ENCODE measurements around the gene ZBTB24. TPM values are rescaled to one million over a fixed set of nuclear protein-coding genes. Genes with fewer than 3 reads are reported as not detected.

Gene ZBTB24
- total and polyA plus RNA-seq, 2 experiments from 2014 or later, result 3.3 to 7.6 TPM

DNA sequence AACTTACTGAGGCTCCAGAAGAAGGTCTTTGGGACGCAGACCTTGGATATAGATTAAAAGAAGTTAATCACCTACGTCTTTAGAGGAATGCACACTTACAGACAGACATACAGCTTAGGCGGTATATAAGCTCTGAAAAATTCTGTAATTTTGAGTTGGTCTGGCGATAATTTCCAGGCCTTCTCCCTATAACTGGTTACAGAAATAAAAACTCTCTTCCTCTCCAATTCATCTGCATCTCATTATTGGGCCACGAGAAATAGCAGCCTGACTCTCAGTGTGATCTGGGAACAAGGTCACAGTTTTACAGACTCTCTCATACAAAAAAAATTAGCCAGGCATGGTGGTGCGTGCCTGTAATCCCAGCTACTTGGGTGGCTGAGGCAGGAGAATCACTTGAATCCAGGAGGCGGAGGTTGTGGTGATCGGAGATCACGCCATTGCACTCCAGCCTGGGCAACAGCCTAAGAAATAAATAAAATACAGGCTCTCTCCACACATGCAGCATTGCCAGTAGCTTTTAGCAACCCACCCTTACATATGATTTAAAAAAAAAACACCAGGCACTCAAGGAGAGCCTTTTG, 4.7 kb downstream of the ZBTB24 start:
- Histone ChIP-seq H3F3A (ENCODE audit: insufficient read depth) (no peaks in the 10 kb centered on the region), H3K4me2 (ENCODE audit: unreplicated experiment) (peak overlapping the region; percentile 74), H4K20me1 (ENCODE audit: insufficient read depth) (no peaks in the 10 kb centered on the region), H3K27me3 (replicated peaks; ENCODE audit: insufficient read depth) (no peaks in the 10 kb centered on the region), H3K27ac (peak overlapping the region; percentile 59), H3K4me3 (peak overlapping the region; percentile 57), H3K36me3 (ENCODE audit: low read depth) (peaks cover 32% of the 10 kb centered on the region), H3K9me2 (ENCODE audit: insufficient read depth) (no peaks in the 10 kb centered on the region), H3K9me3 (ENCODE audit: low read depth) (no peaks in the 10 kb centered on the region), H3K4me1 (ENCODE audit: insufficient read depth) (peaks cover 40% of the 10 kb centered on the region), H3K9ac (peak overlapping the region; percentile 58), H3K79me2 (ENCODE audit: insufficient read depth) (peaks cover 64% of the 10 kb centered on the region), H2AFZ (peak overlapping the region; percentile 35)
- TF ChIP-seq EZH2phosphoT487 (IDR thresholded peaks at IDR 0.05; ENCODE audit: insufficient read depth, low read depth) (no peak), EZH2 (IDR thresholded peaks at IDR 0.05; ENCODE audit: insufficient read depth, poor library complexity, severe bottlenecking) (no peak)
- in situ Hi-C loops (cut with MboI), result no loop called here
- 28 to 29% methylated on average over 9 of the region's 9 CpGs for WGBS, 2 experiments (ENCODE audit: low coverage in 1 of 2, low lambda C conversion rate in 2 of 2, missing lambda C conversion rate in 2 of 2)
- peak; percentile 48 for DNase-seq

DNA sequence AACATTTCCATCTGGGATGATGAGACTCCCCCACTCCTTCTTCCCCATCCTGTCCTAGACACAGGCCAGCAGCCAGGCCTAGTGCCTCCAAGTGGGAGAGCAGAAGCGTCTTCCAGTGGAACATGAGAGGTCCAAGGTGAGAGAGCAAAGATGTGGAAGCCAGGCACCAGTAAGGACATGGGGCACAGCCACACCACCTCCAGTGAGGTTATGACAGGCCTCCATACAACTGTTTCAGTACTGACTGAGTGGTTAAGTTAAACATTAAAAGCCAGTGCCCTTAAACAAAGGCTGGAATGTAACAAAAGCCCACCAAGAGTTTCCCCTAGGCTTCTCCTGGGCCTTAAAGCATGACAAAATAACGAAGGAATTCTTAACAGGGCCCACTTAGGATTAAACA, 5.3 kb downstream of the ZBTB24 start:
- Histone ChIP-seq H3K9ac (peak overlapping the region; percentile 58), H3K27me3 (replicated peaks; ENCODE audit: insufficient read depth) (no peaks in the 10 kb centered on the region), H3K4me2 (ENCODE audit: unreplicated experiment) (peak overlapping the region; percentile 74), H2AFZ (peak overlapping the region; percentile 35; the same call in 1 of the 2 replicates), H3K4me1 (ENCODE audit: insufficient read depth) (peaks cover 40% of the 10 kb centered on the region), H3K36me3 (ENCODE audit: low read depth) (peaks cover 37% of the 10 kb centered on the region), H3K4me3 (peak overlapping the region; percentile 57; the same call in 1 of the 2 replicates), H4K20me1 (ENCODE audit: insufficient read depth) (no peaks in the 10 kb centered on the region), H3K79me2 (ENCODE audit: insufficient read depth) (peaks cover 64% of the 10 kb centered on the region), H3F3A (ENCODE audit: insufficient read depth) (no peaks in the 10 kb centered on the region), H3K9me2 (ENCODE audit: insufficient read depth) (no peaks in the 10 kb centered on the region), H3K9me3 (ENCODE audit: low read depth) (no peaks in the 10 kb centered on the region), H3K27ac (peak overlapping the region; percentile 59)
- in situ Hi-C loops (cut with MboI), result no loop called here
- 9 to 17% methylated on average over 2 of the region's 2 CpGs for WGBS, 2 experiments (ENCODE audit: low coverage in 1 of 2, low lambda C conversion rate in 2 of 2, missing lambda C conversion rate in 2 of 2)
- no peak for TF ChIP-seq EZH2phosphoT487 (IDR thresholded peaks at IDR 0.05; ENCODE audit: insufficient read depth, low read depth)
- no peak for TF ChIP-seq EZH2 (IDR thresholded peaks at IDR 0.05; ENCODE audit: insufficient read depth, poor library complexity, severe bottlenecking)
- DNase-seq, result no peak

DNA sequence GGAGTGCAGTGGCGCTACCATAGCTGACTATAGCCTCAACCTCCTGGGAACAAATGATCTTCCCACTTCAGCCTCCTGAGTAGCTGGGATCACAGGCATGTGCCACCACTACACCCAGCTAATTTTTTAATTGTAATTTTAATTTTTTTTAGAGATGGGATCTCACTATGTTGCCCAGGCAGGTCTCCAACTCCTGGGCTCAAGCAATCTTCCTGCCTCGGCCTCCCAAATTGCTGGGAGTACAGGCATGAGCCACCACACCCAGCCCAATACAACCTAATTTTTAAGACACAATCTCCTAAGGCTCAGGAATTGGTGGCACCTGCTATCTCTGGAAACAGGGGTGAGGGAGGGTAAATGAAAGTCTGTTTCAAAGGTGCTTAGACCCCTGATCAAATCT, 5.8 kb downstream of the ZBTB24 start:
- Histone ChIP-seq H3K79me2 (ENCODE audit: insufficient read depth) (peaks cover 63% of the 10 kb centered on the region), H3K9me3 (ENCODE audit: low read depth) (no peaks in the 10 kb centered on the region), H3K4me3 (no peak overlapping the region; the same call in 1 of the 2 replicates), H3K4me1 (ENCODE audit: insufficient read depth) (peaks cover 39% of the 10 kb centered on the region), H4K20me1 (ENCODE audit: insufficient read depth) (no peaks in the 10 kb centered on the region), H3F3A (ENCODE audit: insufficient read depth) (no peaks in the 10 kb centered on the region), H3K9ac (peak overlapping the region; percentile 58; the same call in 1 of the 2 replicates), H3K4me2 (ENCODE audit: unreplicated experiment) (no peak overlapping the region), H3K27ac (no peak overlapping the region), H3K27me3 (replicated peaks; ENCODE audit: insufficient read depth) (no peaks in the 10 kb centered on the region), H3K36me3 (ENCODE audit: low read depth) (peaks cover 38% of the 10 kb centered on the region), H3K9me2 (ENCODE audit: insufficient read depth) (no peaks in the 10 kb centered on the region), H2AFZ (no peak overlapping the region)
- TF ChIP-seq EZH2 (IDR thresholded peaks at IDR 0.05; ENCODE audit: insufficient read depth, poor library complexity, severe bottlenecking) (no peak), EZH2phosphoT487 (IDR thresholded peaks at IDR 0.05; ENCODE audit: insufficient read depth, low read depth) (no peak)
- 91 to 93% methylated on average over 2 of the region's 2 CpGs for WGBS, 2 experiments (ENCODE audit: low coverage in 1 of 2, low lambda C conversion rate in 2 of 2, missing lambda C conversion rate in 2 of 2)
- in situ Hi-C loops (cut with MboI), result no loop called here
- no peak for DNase-seq

DNA sequence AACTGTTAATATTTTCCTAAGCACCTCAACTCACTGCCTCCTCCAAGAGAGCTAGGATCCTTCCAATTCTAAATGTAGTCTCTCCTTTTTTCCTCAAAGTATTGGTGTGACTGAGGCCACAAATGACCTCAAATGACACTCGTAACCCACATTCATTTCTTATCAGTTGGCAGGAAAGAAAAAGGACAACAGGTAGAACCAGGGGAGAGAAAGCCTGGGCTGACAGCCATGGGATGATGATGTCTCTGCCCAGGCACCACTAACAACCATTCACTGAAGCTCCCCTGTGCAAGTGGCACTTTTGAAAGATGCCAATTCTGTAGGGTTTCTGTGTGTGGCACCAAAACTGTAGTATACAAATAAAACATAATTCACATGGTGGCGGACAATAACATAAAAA, 7.4 kb downstream of the ZBTB24 start:
- Histone ChIP-seq H3K9ac (no peak overlapping the region), H3F3A (ENCODE audit: insufficient read depth) (no peaks in the 10 kb centered on the region), H3K36me3 (ENCODE audit: low read depth) (peaks cover 31% of the 10 kb centered on the region; the same call in 1 of the 2 replicates), H3K27me3 (replicated peaks; ENCODE audit: insufficient read depth) (no peaks in the 10 kb centered on the region), H4K20me1 (ENCODE audit: insufficient read depth) (no peaks in the 10 kb centered on the region), H3K79me2 (ENCODE audit: insufficient read depth) (peaks cover 47% of the 10 kb centered on the region), H3K27ac (no peak overlapping the region), H3K4me3 (no peak overlapping the region), H2AFZ (no peak overlapping the region), H3K4me1 (ENCODE audit: insufficient read depth) (peaks cover 28% of the 10 kb centered on the region), H3K9me2 (ENCODE audit: insufficient read depth) (no peaks in the 10 kb centered on the region), H3K4me2 (ENCODE audit: unreplicated experiment) (no peak overlapping the region), H3K9me3 (ENCODE audit: low read depth) (no peaks in the 10 kb centered on the region)
- 97 to 100% methylated on average over 2 of the region's 2 CpGs for WGBS, 2 experiments (ENCODE audit: low coverage in 1 of 2, low lambda C conversion rate in 2 of 2, missing lambda C conversion rate in 2 of 2)
- DNase-seq, result no peak
- in situ Hi-C loops (cut with MboI), result no loop called here
- TF ChIP-seq EZH2 (IDR thresholded peaks at IDR 0.05; ENCODE audit: insufficient read depth, poor library complexity, severe bottlenecking) (no peak), EZH2phosphoT487 (IDR thresholded peaks at IDR 0.05; ENCODE audit: insufficient read depth, low read depth) (no peak)
